ENCODE measurements around the gene MAPKAP1. TPM values are rescaled to one million over a fixed set of nuclear protein-coding genes. Genes with fewer than 3 reads are reported as not detected.

Gene MAPKAP1
- total RNA-seq, 2 donors from 2014 or later, result 54.9 to 70.1 TPM

DNA sequence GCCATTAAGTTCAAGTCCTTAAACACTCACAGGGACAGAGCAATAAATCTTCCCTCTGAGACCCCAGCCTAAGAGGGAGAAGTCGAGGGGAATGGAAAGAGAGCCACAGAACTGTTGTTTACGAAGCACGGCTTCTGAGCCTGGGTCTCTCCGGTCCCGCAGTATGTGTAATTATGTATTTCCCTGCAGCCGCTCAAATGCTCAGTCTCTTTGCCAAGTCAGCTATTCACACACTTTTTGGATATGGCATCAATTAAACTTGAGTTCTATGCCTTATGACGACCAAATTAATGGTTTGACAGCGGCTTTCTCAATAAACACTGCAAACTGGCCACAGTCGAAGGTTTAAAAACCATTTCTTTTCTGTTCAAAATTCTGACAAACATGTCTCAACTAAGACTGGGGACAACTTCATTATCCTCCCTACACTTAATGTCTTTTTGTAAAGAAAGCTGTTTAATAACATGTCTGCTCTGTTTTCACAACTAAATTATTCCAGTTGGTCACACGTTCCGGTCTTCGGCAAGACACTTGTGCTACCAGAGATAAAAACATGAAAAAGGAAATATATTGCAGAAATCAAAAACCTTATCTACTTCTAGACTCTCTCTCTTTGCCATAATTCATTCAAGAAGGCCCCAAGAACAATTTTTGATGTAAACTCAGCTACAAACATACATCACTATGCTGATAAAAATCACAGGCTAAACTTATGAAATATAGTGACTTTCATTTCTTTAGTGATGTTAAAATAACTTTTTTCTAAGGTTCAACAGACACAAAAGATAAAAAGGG is 242.2 kb downstream of the MAPKAP1 start:
- TF ChIP-seq CTCF (IDR thresholded peaks at IDR 0.05), result no peak
- no peak overlapping the region for H3K9ac ChIP-seq (ENCODE audit: low read depth in 2 of 2, low read length in 2 of 2)
- peak overlapping the region; percentile 41 for H3K27ac ChIP-seq
- no peaks in the 10 kb centered on the region for H3K9me3 ChIP-seq
- H3K27me3 ChIP-seq, result no peaks in the 10 kb centered on the region
- H3K36me3 ChIP-seq, result no peaks in the 10 kb centered on the region
- no peaks in the 10 kb centered on the region for H3K4me1 ChIP-seq
- H3K4me3 ChIP-seq, result no peak overlapping the region
- DNase-seq, result no peak
- intact Hi-C loops (cut with DNase I), result no loop called here

- Histone ChIP-seq H3K27ac (no peak overlapping the region), H3K9me3 (no peaks in the 10 kb centered on the region), H3K36me3 (no peaks in the 10 kb centered on the region), H3K9ac (ENCODE audit: low read depth in 2 of 2, low read length in 2 of 2) (no peak overlapping the region), H3K4me1 (no peaks in the 10 kb centered on the region), H3K4me3 (no peak overlapping the region), H3K27me3 (no peaks in the 10 kb centered on the region)
- TF ChIP-seq CTCF (IDR thresholded peaks at IDR 0.05), result no peak
- intact Hi-C loops (cut with DNase I), result no loop called here
- no peak for DNase-seq
Measured at GRCh38 chr9:125463926-125464325, 243.1 kb downstream of the MAPKAP1 start.

GRCh38 chr9:125462861-125463291 is 244.1 kb downstream of the MAPKAP1 start:
- H3K4me3 ChIP-seq, result no peak overlapping the region
- no peaks in the 10 kb centered on the region for H3K27me3 ChIP-seq
- intact Hi-C loops (cut with DNase I), result no loop called here
- H3K9me3 ChIP-seq, result no peaks in the 10 kb centered on the region
- TF ChIP-seq CTCF (IDR thresholded peaks at IDR 0.05), result no peak
- no peak overlapping the region for H3K27ac ChIP-seq
- no peak for DNase-seq
- H3K9ac ChIP-seq (ENCODE audit: low read depth in 2 of 2, low read length in 2 of 2), result no peak overlapping the region
- no peaks in the 10 kb centered on the region for H3K4me1 ChIP-seq
- H3K36me3 ChIP-seq, result no peaks in the 10 kb centered on the region

GRCh38 chr9:125461636-125462190 is 245.3 kb downstream of the MAPKAP1 start:
- intact Hi-C loops (cut with DNase I), result no loop called here
- Histone ChIP-seq H3K4me3 (no peak overlapping the region), H3K36me3 (no peaks in the 10 kb centered on the region), H3K9me3 (no peaks in the 10 kb centered on the region), H3K9ac (ENCODE audit: low read depth in 2 of 2, low read length in 2 of 2) (no peak overlapping the region), H3K4me1 (no peaks in the 10 kb centered on the region), H3K27ac (no peak overlapping the region), H3K27me3 (no peaks in the 10 kb centered on the region)
- no peak for TF ChIP-seq CTCF (IDR thresholded peaks at IDR 0.05)
- no peak for DNase-seq

DNA sequence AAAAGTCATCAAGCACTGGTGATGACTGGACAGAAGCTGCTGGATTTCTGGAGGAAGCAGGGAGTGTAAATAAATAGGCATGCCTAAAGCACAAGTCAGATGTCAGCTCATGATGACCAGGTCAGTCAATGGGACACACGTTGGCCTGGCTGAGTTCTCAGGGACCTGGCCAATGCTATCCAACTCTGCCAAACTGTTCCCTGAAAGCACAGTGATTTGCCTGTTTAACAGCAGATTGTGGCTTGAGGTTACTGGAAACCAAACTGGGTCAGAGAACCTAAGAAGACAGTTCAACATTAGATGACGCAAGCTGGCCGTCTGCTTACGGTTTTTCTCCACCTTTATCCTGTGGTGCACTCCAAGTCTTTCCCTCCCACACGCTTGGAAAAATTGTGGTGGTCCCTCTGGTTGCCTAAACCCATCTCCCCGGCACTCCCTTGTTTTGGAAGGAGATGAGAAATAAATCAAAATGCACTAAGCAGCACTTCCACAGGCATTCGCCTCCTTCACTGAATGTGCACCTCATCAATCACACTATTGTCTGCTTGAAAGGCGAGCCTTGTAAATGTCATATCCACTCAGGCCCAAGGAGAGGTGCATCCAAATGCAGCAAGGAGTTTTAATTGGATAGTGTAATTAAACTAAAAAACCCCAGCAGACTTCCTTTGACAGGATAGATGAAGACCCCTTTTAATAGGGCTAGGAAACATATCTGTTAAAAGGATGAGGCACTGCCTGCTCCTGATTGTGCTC is 245.9 kb downstream of the MAPKAP1 start:
- H3K4me3 ChIP-seq, result no peak overlapping the region
- H3K9me3 ChIP-seq, result no peaks in the 10 kb centered on the region
- DNase-seq, result no peak
- no peaks in the 10 kb centered on the region for H3K4me1 ChIP-seq
- intact Hi-C loops (cut with DNase I), result no loop called here
- TF ChIP-seq CTCF (IDR thresholded peaks at IDR 0.05), result no peak
- H3K27ac ChIP-seq, result no peak overlapping the region
- no peaks in the 10 kb centered on the region for H3K36me3 ChIP-seq
- H3K27me3 ChIP-seq, result no peaks in the 10 kb centered on the region
- no peak overlapping the region for H3K9ac ChIP-seq (ENCODE audit: low read depth in 2 of 2, low read length in 2 of 2)

All from colonic mucosa (tissue), 4 donors.